ENCODE measurements around the gene KIF16B. TPM values are rescaled to one million over a fixed set of nuclear protein-coding genes. Genes with fewer than 3 reads are reported as not detected.

Gene KIF16B
- total RNA-seq, 1 experiment from 2014 or later: 7.6 TPM

- no peak for TF ChIP-seq AFF4 (CRISPR knock-in tag; IDR thresholded peaks at IDR 0.05; ENCODE audit: borderline replicate concordance)
- no peak for TF ChIP-seq MLX (CRISPR knock-in tag; IDR thresholded peaks at IDR 0.05)
- TF ChIP-seq ZNF317 (CRISPR knock-in tag; IDR thresholded peaks at IDR 0.05; ENCODE audit: borderline replicate concordance, low read depth): no peak
- no peak for TF ChIP-seq IRF2 (CRISPR knock-in tag; IDR thresholded peaks at IDR 0.05; ENCODE audit: borderline replicate concordance, low read depth)
- TF ChIP-seq FOXP1 (CRISPR knock-in tag; IDR thresholded peaks at IDR 0.05; ENCODE audit: borderline replicate concordance): no peak
- no peak for TF ChIP-seq SMAD4 (CRISPR knock-in tag; IDR thresholded peaks at IDR 0.05)
- TF ChIP-seq E2F4 (CRISPR knock-in tag; IDR thresholded peaks at IDR 0.05; ENCODE audit: borderline replicate concordance, low read depth): no peak
- TF ChIP-seq KAT7 (CRISPR knock-in tag; IDR thresholded peaks at IDR 0.05; ENCODE audit: borderline replicate concordance): no peak
- TF ChIP-seq NFATC4 (CRISPR knock-in tag; IDR thresholded peaks at IDR 0.05): no peak
- no peak for TF ChIP-seq ZSCAN18 (CRISPR knock-in tag; IDR thresholded peaks at IDR 0.05)
- TF ChIP-seq MYBL2 (CRISPR knock-in tag; IDR thresholded peaks at IDR 0.05): no peak
- no peak for TF ChIP-seq USF2 (CRISPR knock-in tag; IDR thresholded peaks at IDR 0.05)
- no peak for TF ChIP-seq JUN (CRISPR knock-in tag; IDR thresholded peaks at IDR 0.05)
- TF ChIP-seq ZNF512 (CRISPR knock-in tag; IDR thresholded peaks at IDR 0.05; ENCODE audit: borderline replicate concordance): no peak
- no peak for TF ChIP-seq TP53 (CRISPR knock-in tag; IDR thresholded peaks at IDR 0.05)
- no peak for TF ChIP-seq SP1 (CRISPR knock-in tag; conservative IDR thresholded peaks at IDR 0.05)
- TF ChIP-seq ESRRA (CRISPR knock-in tag; IDR thresholded peaks at IDR 0.05; ENCODE audit: borderline replicate concordance): no peak
- TF ChIP-seq ZNF281 (CRISPR knock-in tag; IDR thresholded peaks at IDR 0.05): no peak
- TF ChIP-seq E2F1 (CRISPR knock-in tag; IDR thresholded peaks at IDR 0.05): no peak
- no peak for TF ChIP-seq ATF1 (CRISPR knock-in tag; IDR thresholded peaks at IDR 0.05)
- no peak overlapping the region for H3K27ac Mint-ChIP-seq
- ChIA-PET POLR2A (no interaction called here), CTCF (no interaction called here)
- ATAC-seq: no peak
- DNase-seq (ENCODE audit: low spot score): no peak
- no peak overlapping the region for H3K4me3 Mint-ChIP-seq
- no peaks in the 10 kb centered on the region for H3K27me3 Mint-ChIP-seq (ENCODE audit: low read depth)
- H3K9me3 Mint-ChIP-seq: no peaks in the 10 kb centered on the region
- peaks cover 16% of the 10 kb centered on the region for H3K4me1 Mint-ChIP-seq
- H3K36me3 Mint-ChIP-seq: no peaks in the 10 kb centered on the region
These were observed 28.3 kb downstream of the KIF16B start for GRCh38 chr20:16544949-16545348.

Data from WTC11 (cell line).